ENCODE results near the gene PTPN11.

Gene PTPN11

GRCh38 chr12:112555621-112556233 is 137.0 kb downstream of the PTPN11 start:
- DNase-seq, result no peak

GRCh38 chr12:112557951-112558630 is 139.3 kb downstream of the PTPN11 start:
- DNase-seq, result no peak
